ENCODE data around the gene HESX1.

GRCh38 chr3:57165641-57166040 lies 34.1 kb downstream of the HESX1 start:
- TF ChIP-seq JUND (IDR thresholded peaks at IDR 0.05; ENCODE audit: borderline replicate concordance, low read depth, low read length) (no peak), JUND (tag; IDR thresholded peaks at IDR 0.05; ENCODE audit: borderline replicate concordance, low read depth, low read length) (no peak), HDAC8 (tag; IDR thresholded peaks at IDR 0.05) (no peak), POLR2A (conservative IDR thresholded peaks at IDR 0.05) (no peak), EP300 (IDR thresholded peaks at IDR 0.05; ENCODE audit: low read length) (no peak), PTBP1 (IDR thresholded peaks at IDR 0.05; ENCODE audit: low read depth, low read length) (no peak), EZH2 (IDR thresholded peaks at IDR 0.05; ENCODE audit: borderline replicate concordance, low read depth, low read length) (no peak), MYC (IDR thresholded peaks at IDR 0.05; ENCODE audit: low read depth, low read length) (no peak), MYC (CRISPR knock-in tag; IDR thresholded peaks at IDR 0.05; ENCODE audit: borderline replicate concordance, low read depth) (no peak), CHCHD3 (CRISPR knock-in tag; IDR thresholded peaks at IDR 0.05) (no peak), PATZ1 (CRISPR knock-in tag; IDR thresholded peaks at IDR 0.05; ENCODE audit: borderline replicate concordance) (no peak), KLF1 (tag; IDR thresholded peaks at IDR 0.05) (no peak)
